H1 (cell line): Measurements from ENCODE around the gene PLEKHH2. TPM values are rescaled to one million over a fixed set of nuclear protein-coding genes. Genes with fewer than 3 reads are reported as not detected.

Experiments used
- CTCF ChIA-PET: fragments of 300-600 bp; sonication (Branson Sonifier 250); formaldehyde crosslinking; loops from one replicate; lab custom pipeline; 2021; ENCODE audit not compliant: partially characterized antibody; lab: Charles Lee
- POLR2A ChIA-PET: fragments of 300-600 bp; sonication (Branson Sonifier 250); formaldehyde crosslinking; loops from one replicate; lab custom pipeline; 2021; ENCODE audit warnings: inconsistent platforms; ENCODE audit not compliant: partially characterized antibody; lab: Charles Lee
- DNase-seq, 2 experiments: peaks; one replicate each; pipeline versions ENCODE4 v3.0.0 to v3.0.0-alpha.2; 2010 to 2022; ENCODE audit warnings: low spot score in 2 of 2, low read depth in 1 of 2, mixed read lengths in 1 of 2
- FAIRE-seq: peaks from 2 replicates; lab custom pipeline; 2011; peaks lifted over from hg19 to GRCh38; lab: Jason Lieb, UNC
- H2AFZ ChIP-seq: 2 replicates; pipeline ENCODE4 v1.8.1; 2012; ENCODE audit warnings: low read length, inconsistent platforms
- H2AK5ac ChIP-seq: 2 replicates; pipeline ENCODE4 v1.6.1; 2013; ENCODE audit warnings: low read depth, low read length
- H2BK120ac ChIP-seq: replicated peaks from 2 replicates; pipeline ENCODE3; 2013; ENCODE audit warnings: low read depth, low read length, inconsistent platforms
- H2BK12ac ChIP-seq: 2 replicates; pipeline ENCODE4 v1.6.1; 2013; ENCODE audit warnings: low read depth, low read length
- H2BK15ac ChIP-seq: 2 replicates; pipeline ENCODE4 v1.6.1; 2013; ENCODE audit warnings: low read length
- H2BK20ac ChIP-seq: 2 replicates; pipeline ENCODE4 v1.6.1; 2013; ENCODE audit warnings: low read length
- H2BK5ac ChIP-seq: 2 replicates; pipeline ENCODE4 v1.6.1; 2013; ENCODE audit warnings: low read depth, low read length
- H3K14ac ChIP-seq: 2 replicates; pipeline ENCODE4 v1.6.1; 2013; ENCODE audit warnings: inconsistent platforms; ENCODE audit not compliant: insufficient read length
- H3K18ac ChIP-seq: 2 replicates; pipeline ENCODE4 v1.6.1; 2013; ENCODE audit warnings: low read length; ENCODE audit errors: extremely low read depth
- H3K23ac ChIP-seq: 2 replicates; pipeline ENCODE4 v1.6.1; 2013; ENCODE audit warnings: inconsistent platforms; ENCODE audit not compliant: insufficient read length
- H3K23me2 ChIP-seq: 2 replicates; pipeline ENCODE4 v1.6.1; 2013; ENCODE audit warnings: low read depth, low read length
- H3K27ac ChIP-seq: 2 replicates; pipeline ENCODE4 v1.6.1; 2011; ENCODE audit warnings: low read depth, low read length, inconsistent platforms
- H3K27me3 ChIP-seq, 4 experiments: replicated peaks in 1 of 4; 1 replicate in 1 of 4; 2 replicates in 3 of 4; pipeline versions ENCODE4 v1.6.1 to v1.8.1; 2011 to 2013; ENCODE audit warnings: low read length in 3 of 4, mild to moderate bottlenecking in 3 of 4, inconsistent platforms in 2 of 4, mixed read lengths in 2 of 4, moderate library complexity in 1 of 4; ENCODE audit not compliant: control insufficient read depth in 3 of 4, insufficient read depth in 3 of 4; ENCODE audit errors: extremely low read depth in 1 of 4
- H3K36me3 ChIP-seq, 4 experiments: 2 replicates each; pipeline versions ENCODE4 v1.6.1 to v1.8.1; 2011 to 2013; ENCODE audit warnings: mild to moderate bottlenecking in 4 of 4, low read length in 3 of 4, moderate library complexity in 2 of 4, control low read depth in 1 of 4, inconsistent platforms in 1 of 4; ENCODE audit not compliant: insufficient read depth in 4 of 4, control insufficient read depth in 2 of 4
- H3K4ac ChIP-seq: replicated peaks from 2 replicates; pipeline ENCODE3; 2013; ENCODE audit warnings: low read length, low read depth, mixed read lengths, inconsistent platforms; ENCODE audit not compliant: insufficient read length
- H3K4me1 ChIP-seq, 4 experiments: replicated peaks in 1 of 4; 1 replicate in 1 of 4; 2 replicates in 3 of 4; pipeline versions ENCODE4 v1.6.1 to v1.8.1; 2011 to 2013; ENCODE audit warnings: low read length in 3 of 4, inconsistent platforms in 2 of 4, mixed read lengths in 1 of 4; ENCODE audit not compliant: insufficient read depth in 4 of 4, control insufficient read depth in 3 of 4
- H3K4me2 ChIP-seq, 2 experiments: 2 replicates each; pipeline versions ENCODE4 v1.6.1 to v1.8.1; 2011 to 2013; ENCODE audit warnings: low read depth in 2 of 2, low read length in 2 of 2, control low read depth in 1 of 2, inconsistent platforms in 1 of 2, mild to moderate bottlenecking in 1 of 2; ENCODE audit not compliant: insufficient read depth in 1 of 2
- H3K4me3 ChIP-seq, 4 experiments: fragments of 200-600, 300-600 bp in 1 of 4; sonication (generic), shearing (Covaris generic), sonication (Bioruptor Twin) in 1 of 4; 2 replicates each; pipeline versions ENCODE4 v1.5.1 to v1.8.1; 2011 to 2016; ENCODE audit warnings: low read length in 4 of 4, low read depth in 3 of 4, control low read depth in 2 of 4, inconsistent platforms in 2 of 4, mild to moderate bottlenecking in 2 of 4, mixed read lengths in 1 of 4, moderate library complexity in 1 of 4; ENCODE audit not compliant: insufficient read depth in 2 of 4; ENCODE audit errors: extremely low read depth in 1 of 4
- H3K56ac ChIP-seq: replicated peaks from 2 replicates; pipeline ENCODE3; 2013; ENCODE audit warnings: low read depth, mild to moderate bottlenecking, mixed read lengths, low read length, inconsistent platforms; ENCODE audit not compliant: insufficient read length
- H3K79me1 ChIP-seq: 2 replicates; pipeline ENCODE4 v1.6.1; 2013; ENCODE audit warnings: low read depth, low read length, control low read depth
- H3K79me2 ChIP-seq, 2 experiments: 2 replicates each; pipeline versions ENCODE4 v1.6.1 to v1.8.1; 2012 to 2013; ENCODE audit warnings: low read length in 2 of 2, mild to moderate bottlenecking in 2 of 2, inconsistent platforms in 1 of 2; ENCODE audit not compliant: insufficient read depth in 2 of 2, control insufficient read depth in 1 of 2
- H3K9ac ChIP-seq, 4 experiments: replicated peaks in 1 of 4; 1 replicate in 1 of 4; 2 replicates in 3 of 4; pipeline versions ENCODE4 v1.6.1 to v1.8.1; 2011 to 2013; ENCODE audit warnings: low read depth in 3 of 4, low read length in 3 of 4, control low read depth in 2 of 4, mild to moderate bottlenecking in 2 of 4, moderate library complexity in 2 of 4, inconsistent platforms in 1 of 4; ENCODE audit errors: extremely low read depth in 1 of 4
- H3K9me3 ChIP-seq, 2 experiments: 2 replicates each; pipeline versions ENCODE4 v1.6.1 to v1.8.1; 2012 to 2013; ENCODE audit warnings: mild to moderate bottlenecking in 2 of 2, moderate library complexity in 2 of 2, control low read depth in 1 of 2, inconsistent platforms in 1 of 2, low read depth in 1 of 2, low read length in 1 of 2, mixed read lengths in 1 of 2; ENCODE audit not compliant: insufficient read depth in 2 of 2
- H4K20me1 ChIP-seq, 2 experiments: replicated peaks in 1 of 2; 2 replicates each; pipeline versions ENCODE3 to v1.8.1; 2011 to 2013; ENCODE audit warnings: inconsistent platforms in 2 of 2, low read length in 2 of 2, mild to moderate bottlenecking in 1 of 2; ENCODE audit not compliant: insufficient read depth in 2 of 2, control insufficient read depth in 1 of 2
- H4K5ac ChIP-seq: 2 replicates; pipeline ENCODE4 v1.6.1; 2013; ENCODE audit warnings: low read length, low read depth, mixed read lengths, inconsistent platforms; ENCODE audit not compliant: insufficient read length
- H4K8ac ChIP-seq: 2 replicates; pipeline ENCODE4 v1.8.0; 2013; ENCODE audit warnings: mild to moderate bottlenecking, moderate library complexity, low read length, inconsistent platforms; ENCODE audit not compliant: insufficient read depth; ENCODE audit errors: extremely low read depth
- H4K91ac ChIP-seq: replicated peaks from 2 replicates; pipeline ENCODE3; 2013; ENCODE audit warnings: low read length, mixed read lengths, inconsistent platforms; ENCODE audit not compliant: insufficient read length
- BCL11A ChIP-seq, 2 experiments: IDR thresholded peaks; one replicate each; pipeline ENCODE4 v1.6.1; 2011; ENCODE audit warnings: low read depth in 2 of 2, low read length in 2 of 2, mild to moderate bottlenecking in 2 of 2
- CHD2 ChIP-seq: IDR thresholded peaks from 2 replicates; pipeline ENCODE4 v1.6.1; 2012; ENCODE audit warnings: low read length, improper control_type of control experiment
- CREB1 ChIP-seq: IDR thresholded peaks from 2 replicates; pipeline ENCODE4 v1.6.1; 2012; ENCODE audit warnings: inconsistent platforms
- RAD21 ChIP-seq, 2 experiments: IDR thresholded peaks in 1 of 2; conservative IDR thresholded peaks in 1 of 2; 2 replicates each; pipeline ENCODE4 v1.6.1; 2011; ENCODE audit warnings: low read depth in 2 of 2, low read length in 2 of 2, improper control_type of control experiment in 1 of 2, inconsistent platforms in 1 of 2, mild to moderate bottlenecking in 1 of 2, moderate library complexity in 1 of 2
- SUZ12 ChIP-seq: fragments of 200-600 bp; sonication (generic); IDR thresholded peaks from 2 replicates; pipeline ENCODE4 v1.6.1; 2012; ENCODE audit warnings: mild to moderate bottlenecking, inconsistent platforms, low read length, moderate library complexity, mixed read lengths
- WGBS, 2 experiments: shearing (Covaris generic) in 1 of 2; methylation state at CpG; one replicate each; pipeline versions ENCODE4 v1.1.6 to v1.1.7; 2013 to 2015; ENCODE audit warnings: low lambda C conversion rate in 2 of 2, mixed read lengths in 2 of 2, inconsistent platforms in 1 of 2, low coverage in 1 of 2, missing lambda C conversion rate in 1 of 2; ENCODE audit not compliant: insufficient replicate concordance in 2 of 2, insufficient coverage in 1 of 2, insufficient read length in 1 of 2; ENCODE audit errors: extremely low coverage in 1 of 2, missing lambda C conversion rate in 1 of 2; 5-methylcytosine and 5-hydroxymethylcytosine counted together
- polyA plus RNA-seq, 7 experiments: library from polyadenylated mRNA; depleted of rRNA in 3 of 7; stranded (reverse) in 5 of 7; unstranded in 2 of 7; fragments of >200 nt in 5 of 7; fragments of 200-250 nt in 2 of 7; gene quantifications; 1 replicate in 5 of 7; 2 replicates in 1 of 7; 4 replicates in 1 of 7; pipeline versions ENCODE4 v1.2.1 to v1.2.3, GENCODE V29; 2011 to 2013; ENCODE audit warnings: missing spikeins in 2 of 7, mixed read lengths in 2 of 7
- total RNA-seq: library from RNA; stranded (reverse); fragmentation: NEBNext Ultra II Directional; extraction: Animal tissue kit (Norgen Biotek cat#: 25700); gene quantifications from 2 replicates; pipeline ENCODE4 v1.2.1, GENCODE V29; 2021

PLEKHH2 gene
- total and polyA plus RNA-seq, 2 of the 8 experiments (the other 6 are each of a cell fraction or from before 2014, with no cell fraction given): 2.2 to 5.0 TPM

DNA sequence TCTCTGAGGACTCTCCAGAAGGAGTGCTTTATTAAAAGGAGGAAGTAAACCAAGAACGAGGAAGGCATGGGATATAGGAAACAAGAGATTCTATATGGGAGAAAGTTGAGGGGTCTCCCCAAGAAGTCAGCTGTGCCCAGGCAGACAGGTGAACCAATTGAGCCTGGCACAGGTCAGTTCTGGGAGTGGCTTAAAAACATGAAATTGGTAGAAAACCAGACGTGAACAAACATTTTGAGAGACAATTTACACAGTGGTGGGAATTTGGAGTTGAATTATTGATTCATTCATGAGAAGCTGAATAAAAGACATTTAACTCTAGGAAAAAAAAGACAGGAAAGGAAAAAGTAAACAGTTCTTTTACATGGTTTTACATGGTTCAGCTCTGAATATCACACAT, 16.4 kb downstream of the PLEKHH2 start:
- Histone ChIP-seq H4K8ac (no peak overlapping the region), H3K4me2 (no peak overlapping the region), H4K20me1 (no peaks in the 10 kb centered on the region), H3K18ac (no peak overlapping the region), H3K4me1 (no peaks in the 10 kb centered on the region), H3K79me2 (no peaks in the 10 kb centered on the region), H3K23ac (no peak overlapping the region), H2BK15ac (no peak overlapping the region), H3K9ac (no peak overlapping the region), H3K27me3 (no peaks in the 10 kb centered on the region), H3K23me2 (no peaks in the 10 kb centered on the region), H3K27ac (no peak overlapping the region), H2BK120ac (no peak overlapping the region), H3K4ac (no peak overlapping the region), H3K36me3 (no peaks in the 10 kb centered on the region), H3K14ac (no peak overlapping the region), H3K56ac (no peak overlapping the region), H2BK5ac (no peak overlapping the region), H4K91ac (no peak overlapping the region), H2BK12ac (no peak overlapping the region), H3K4me3 (no peak overlapping the region), H2BK20ac (no peak overlapping the region), H4K5ac (no peak overlapping the region), H3K79me1 (no peaks in the 10 kb centered on the region), H2AK5ac (no peak overlapping the region), H3K9me3 (no peaks in the 10 kb centered on the region), H2AFZ (no peak overlapping the region)
- WGBS, 2 experiments: 89% methylated on average over 2 of the region's 2 CpGs; no CpG with 5 or more reads in 1 of the 2 experiments
- DNase-seq (no peak), FAIRE-seq (no peak)
- CTCF ChIA-PET: no interaction called here
- POLR2A ChIA-PET: no interaction called here
- TF ChIP-seq RAD21 (IDR thresholded peaks at IDR 0.05 in 1 of 2, conservative IDR thresholded peaks at IDR 0.05 in 1 of 2; ENCODE audit: low read depth in 2 of 2, low read length in 2 of 2) (no peak), CHD2 (no peak), BCL11A (IDR thresholded peaks at IDR 0.05; ENCODE audit: low read depth in 2 of 2, low read length in 2 of 2) (no peak), CREB1 (no peak), SUZ12 (no peak)
